ENCODE results near the gene BTBD3.
A peak's percentile ranks its signal among the peaks of the same experiment; 100 is the strongest.

The BTBD3 gene

GRCh38 chr20:11917663-11918062 is at the start of gene BTBD3:
Gene BTBD3 (plus strand): TSS chr20:11917893. CDS start chr20:11918276, 383 bp downstream.
- H3K36me3 ChIP-seq (ENCODE audit: insufficient read depth, low read length), result peaks cover 1% of the 10 kb centered on the region
- H3K9ac ChIP-seq (ENCODE audit: low read length), result peak within 1 kb of the TSS; percentile 11
- no peaks in the 10 kb centered on the region for H3K9me3 ChIP-seq (ENCODE audit: low read length)
- peak within 1 kb of the TSS; percentile 16 for H3K27ac ChIP-seq (ENCODE audit: low read depth, low read length)
- H3K4me1 ChIP-seq (ENCODE audit: insufficient read depth, low read length), result peaks cover 26% of the 10 kb centered on the region
- peak within 1 kb of the TSS in 1 of 2 donors; percentile 48 for H3K4me3 ChIP-seq (ENCODE audit: low read depth in 1 of 2, low read length in 2 of 2)
- H3K27me3 ChIP-seq (ENCODE audit: control insufficient read depth in 1 of 2, insufficient read depth in 2 of 2, low read length in 2 of 2), result no peaks in the 10 kb centered on the region

DNA sequence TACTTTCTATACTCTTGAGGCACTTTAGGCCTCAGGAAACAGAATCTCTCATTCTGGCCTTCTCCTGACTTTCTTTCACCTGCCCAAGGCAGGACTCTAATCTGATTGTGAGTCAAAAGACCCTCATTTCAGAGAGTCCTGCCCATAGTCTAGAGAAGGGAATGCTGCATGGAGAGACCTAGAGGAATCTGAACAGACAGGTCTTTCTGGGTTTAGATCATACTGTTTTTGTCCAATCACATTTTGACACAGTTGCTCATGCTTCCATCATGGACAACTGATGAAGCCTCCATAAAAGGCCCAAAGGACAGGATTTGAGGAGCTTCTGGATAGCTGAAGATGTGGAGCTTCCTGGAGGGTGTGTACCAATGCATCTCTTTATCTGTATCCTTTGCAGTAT is 48.1 kb upstream of the BTBD3 start:
- Histone ChIP-seq H3K36me3 (ENCODE audit: insufficient read depth, low read length) (no peaks in the 10 kb centered on the region), H3K27me3 (ENCODE audit: control insufficient read depth in 1 of 2, insufficient read depth in 2 of 2, low read length in 2 of 2) (no peaks in the 10 kb centered on the region), H3K4me1 (ENCODE audit: insufficient read depth, low read length) (no peaks in the 10 kb centered on the region), H3K9ac (ENCODE audit: low read length) (no peak overlapping the region), H3K4me3 (ENCODE audit: low read depth in 1 of 2, low read length in 2 of 2) (no peak overlapping the region), H3K9me3 (ENCODE audit: low read length) (no peaks in the 10 kb centered on the region), H3K27ac (ENCODE audit: low read depth, low read length) (no peak overlapping the region)

- Histone ChIP-seq H3K4me1 (ENCODE audit: insufficient read depth, low read length) (no peaks in the 10 kb centered on the region), H3K4me3 (ENCODE audit: low read depth in 1 of 2, low read length in 2 of 2) (no peak overlapping the region), H3K9me3 (ENCODE audit: low read length) (no peaks in the 10 kb centered on the region), H3K9ac (ENCODE audit: low read length) (no peak overlapping the region), H3K27me3 (ENCODE audit: control insufficient read depth in 1 of 2, insufficient read depth in 2 of 2, low read length in 2 of 2) (no peaks in the 10 kb centered on the region), H3K27ac (ENCODE audit: low read depth, low read length) (no peak overlapping the region), H3K36me3 (ENCODE audit: insufficient read depth, low read length) (no peaks in the 10 kb centered on the region)
These were observed 47.3 kb upstream of the BTBD3 start for GRCh38 chr20:11870411-11870810.

GRCh38 chr20:11876555-11876954 is 41.1 kb upstream of the BTBD3 start:
- Histone ChIP-seq H3K27ac (ENCODE audit: low read depth, low read length) (no peak overlapping the region), H3K4me1 (ENCODE audit: insufficient read depth, low read length) (no peaks in the 10 kb centered on the region), H3K27me3 (ENCODE audit: control insufficient read depth in 1 of 2, insufficient read depth in 2 of 2, low read length in 2 of 2) (no peaks in the 10 kb centered on the region)

DNA sequence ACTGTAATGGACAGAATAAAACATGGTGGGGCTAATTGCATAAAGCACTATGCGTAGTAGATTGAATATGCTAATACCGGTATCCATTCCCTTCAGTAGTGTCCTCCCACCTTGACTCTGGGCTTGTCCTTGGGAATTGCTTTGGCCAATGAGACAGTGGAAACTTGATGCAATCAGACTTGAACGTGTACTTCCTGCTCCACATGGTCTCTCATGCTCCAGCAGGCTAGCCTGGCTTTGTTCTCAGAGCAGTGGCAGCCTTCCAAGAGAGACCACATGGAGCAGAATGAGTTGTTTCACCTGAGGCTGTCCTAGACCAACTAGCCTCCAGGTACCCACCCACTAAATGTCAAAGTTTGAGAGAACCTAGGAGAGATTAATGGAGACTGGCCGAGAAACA is 37.0 kb upstream of the BTBD3 start:
- Histone ChIP-seq H3K9me3 (ENCODE audit: low read length) (no peaks in the 10 kb centered on the region), H3K4me1 (ENCODE audit: insufficient read depth, low read length) (no peaks in the 10 kb centered on the region), H3K4me3 (ENCODE audit: low read depth in 1 of 2, low read length in 2 of 2) (no peak overlapping the region), H3K27me3 (ENCODE audit: control insufficient read depth in 1 of 2, insufficient read depth in 2 of 2, low read length in 2 of 2) (no peaks in the 10 kb centered on the region), H3K9ac (ENCODE audit: low read length) (no peak overlapping the region), H3K27ac (ENCODE audit: low read depth, low read length) (no peak overlapping the region), H3K36me3 (ENCODE audit: insufficient read depth, low read length) (no peaks in the 10 kb centered on the region)

More at GRCh38 chr20:11876555-11876954, 41.1 kb upstream of the BTBD3 start:
- H3K9ac ChIP-seq (ENCODE audit: low read length), result no peak overlapping the region
- no peaks in the 10 kb centered on the region for H3K36me3 ChIP-seq (ENCODE audit: insufficient read depth, low read length)
- H3K9me3 ChIP-seq (ENCODE audit: low read length), result no peaks in the 10 kb centered on the region
- H3K4me3 ChIP-seq (ENCODE audit: low read depth in 1 of 2, low read length in 2 of 2), result no peak overlapping the region

- no peaks in the 10 kb centered on the region for H3K4me1 ChIP-seq (ENCODE audit: insufficient read depth, low read length)
- no peak overlapping the region for H3K4me3 ChIP-seq (ENCODE audit: low read depth in 1 of 2, low read length in 2 of 2)
- no peaks in the 10 kb centered on the region for H3K36me3 ChIP-seq (ENCODE audit: insufficient read depth, low read length)
- no peaks in the 10 kb centered on the region for H3K9me3 ChIP-seq (ENCODE audit: low read length)
- no peaks in the 10 kb centered on the region for H3K27me3 ChIP-seq (ENCODE audit: control insufficient read depth in 1 of 2, insufficient read depth in 2 of 2, low read length in 2 of 2)
- H3K27ac ChIP-seq (ENCODE audit: low read depth, low read length), result no peak overlapping the region
- H3K9ac ChIP-seq (ENCODE audit: low read length), result no peak overlapping the region
These were observed 36.2 kb upstream of the BTBD3 start for GRCh38 chr20:11881449-11881848.

GRCh38 chr20:11882651-11883050 is 35.0 kb upstream of the BTBD3 start:
- Histone ChIP-seq H3K4me3 (ENCODE audit: low read depth in 1 of 2, low read length in 2 of 2) (no peak overlapping the region), H3K27me3 (ENCODE audit: control insufficient read depth in 1 of 2, insufficient read depth in 2 of 2, low read length in 2 of 2) (no peaks in the 10 kb centered on the region), H3K9me3 (ENCODE audit: low read length) (no peaks in the 10 kb centered on the region), H3K9ac (ENCODE audit: low read length) (no peak overlapping the region), H3K27ac (ENCODE audit: low read depth, low read length) (no peak overlapping the region), H3K4me1 (ENCODE audit: insufficient read depth, low read length) (no peaks in the 10 kb centered on the region), H3K36me3 (ENCODE audit: insufficient read depth, low read length) (no peaks in the 10 kb centered on the region)

DNA sequence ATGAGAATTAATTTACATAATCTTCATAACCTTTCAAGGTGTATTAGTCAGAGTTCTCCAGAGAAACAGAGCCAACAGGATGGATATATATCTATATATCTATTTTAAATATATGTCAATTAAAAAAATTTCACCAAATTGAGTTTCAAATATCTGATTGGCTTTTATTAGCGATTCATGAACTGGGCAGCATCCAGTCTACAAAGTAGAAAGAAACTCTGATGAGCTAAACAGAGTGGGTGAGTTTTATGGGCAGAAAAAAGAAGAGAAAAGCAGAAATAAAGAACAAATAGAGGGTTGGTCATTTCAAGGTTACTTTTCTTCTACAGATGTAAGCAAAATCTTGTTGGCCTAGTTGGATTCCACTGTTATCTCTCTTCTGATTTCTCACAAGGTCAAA is 29.0 kb upstream of the BTBD3 start:
- Histone ChIP-seq H3K27ac (ENCODE audit: low read depth, low read length) (no peak overlapping the region), H3K9ac (ENCODE audit: low read length) (no peak overlapping the region), H3K4me3 (ENCODE audit: low read depth in 1 of 2, low read length in 2 of 2) (no peak overlapping the region), H3K27me3 (ENCODE audit: control insufficient read depth in 1 of 2, insufficient read depth in 2 of 2, low read length in 2 of 2) (no peaks in the 10 kb centered on the region), H3K4me1 (ENCODE audit: insufficient read depth, low read length) (peaks cover 14% of the 10 kb centered on the region), H3K9me3 (ENCODE audit: low read length) (no peaks in the 10 kb centered on the region), H3K36me3 (ENCODE audit: insufficient read depth, low read length) (no peaks in the 10 kb centered on the region)

GRCh38 chr20:11890331-11891076 is 27.2 kb upstream of the BTBD3 start:
- H3K4me1 ChIP-seq (ENCODE audit: insufficient read depth, low read length), result peaks cover 14% of the 10 kb centered on the region
- H3K9me3 ChIP-seq (ENCODE audit: low read length), result no peaks in the 10 kb centered on the region
- no peak overlapping the region for H3K9ac ChIP-seq (ENCODE audit: low read length)
- no peaks in the 10 kb centered on the region for H3K27me3 ChIP-seq (ENCODE audit: control insufficient read depth in 1 of 2, insufficient read depth in 2 of 2, low read length in 2 of 2)
- peak overlapping the region; percentile 63 to 72 for H3K4me3 ChIP-seq (ENCODE audit: low read depth in 1 of 2, low read length in 2 of 2)
- H3K36me3 ChIP-seq (ENCODE audit: insufficient read depth, low read length), result no peaks in the 10 kb centered on the region
- peak overlapping the region; percentile 79 for H3K27ac ChIP-seq (ENCODE audit: low read depth, low read length)

- Histone ChIP-seq H3K4me1 (ENCODE audit: insufficient read depth, low read length) (peaks cover 19% of the 10 kb centered on the region), H3K9ac (ENCODE audit: low read length) (peak overlapping the region; percentile 45), H3K9me3 (ENCODE audit: low read length) (no peaks in the 10 kb centered on the region), H3K4me3 (ENCODE audit: low read depth in 1 of 2, low read length in 2 of 2) (peak overlapping the region; percentile 63 to 72), H3K27me3 (ENCODE audit: control insufficient read depth in 1 of 2, insufficient read depth in 2 of 2, low read length in 2 of 2) (no peaks in the 10 kb centered on the region), H3K27ac (ENCODE audit: low read depth, low read length) (peak overlapping the region; percentile 79), H3K36me3 (ENCODE audit: insufficient read depth, low read length) (no peaks in the 10 kb centered on the region)
These were observed 26.5 kb upstream of the BTBD3 start for GRCh38 chr20:11891077-11891775.

GRCh38 chr20:11891776-11892545 is 25.7 kb upstream of the BTBD3 start:
- H3K27ac ChIP-seq (ENCODE audit: low read depth, low read length), result peak overlapping the region; percentile 79
- H3K9ac ChIP-seq (ENCODE audit: low read length), result peak overlapping the region; percentile 45

More at GRCh38 chr20:11891776-11892545, 25.7 kb upstream of the BTBD3 start:
- peaks cover 19% of the 10 kb centered on the region for H3K4me1 ChIP-seq (ENCODE audit: insufficient read depth, low read length)
- no peaks in the 10 kb centered on the region for H3K9me3 ChIP-seq (ENCODE audit: low read length)
- H3K27me3 ChIP-seq (ENCODE audit: control insufficient read depth in 1 of 2, insufficient read depth in 2 of 2, low read length in 2 of 2), result no peaks in the 10 kb centered on the region
- peak overlapping the region; percentile 63 to 72 for H3K4me3 ChIP-seq (ENCODE audit: low read depth in 1 of 2, low read length in 2 of 2)
- no peaks in the 10 kb centered on the region for H3K36me3 ChIP-seq (ENCODE audit: insufficient read depth, low read length)
